GM18861 (cell line): ENCODE results near the gene PDYN.

Experiments used
- ATAC-seq: cut with Tn5 transposase; IDR thresholded peaks from one replicate; pipeline ENCODE4 v1.9.1; 2021; ENCODE audit not compliant: unreplicated experiment

Gene PDYN

GRCh38 chr20:1952737-1953530 lies 40.9 kb downstream of the PDYN start:
- no peak for ATAC-seq

- ATAC-seq, result no peak
These were observed 42.3 kb downstream of the PDYN start for GRCh38 chr20:1951436-1952115.

GRCh38 chr20:1950836-1951235 lies 43.0 kb downstream of the PDYN start:
- no peak for ATAC-seq

DNA sequence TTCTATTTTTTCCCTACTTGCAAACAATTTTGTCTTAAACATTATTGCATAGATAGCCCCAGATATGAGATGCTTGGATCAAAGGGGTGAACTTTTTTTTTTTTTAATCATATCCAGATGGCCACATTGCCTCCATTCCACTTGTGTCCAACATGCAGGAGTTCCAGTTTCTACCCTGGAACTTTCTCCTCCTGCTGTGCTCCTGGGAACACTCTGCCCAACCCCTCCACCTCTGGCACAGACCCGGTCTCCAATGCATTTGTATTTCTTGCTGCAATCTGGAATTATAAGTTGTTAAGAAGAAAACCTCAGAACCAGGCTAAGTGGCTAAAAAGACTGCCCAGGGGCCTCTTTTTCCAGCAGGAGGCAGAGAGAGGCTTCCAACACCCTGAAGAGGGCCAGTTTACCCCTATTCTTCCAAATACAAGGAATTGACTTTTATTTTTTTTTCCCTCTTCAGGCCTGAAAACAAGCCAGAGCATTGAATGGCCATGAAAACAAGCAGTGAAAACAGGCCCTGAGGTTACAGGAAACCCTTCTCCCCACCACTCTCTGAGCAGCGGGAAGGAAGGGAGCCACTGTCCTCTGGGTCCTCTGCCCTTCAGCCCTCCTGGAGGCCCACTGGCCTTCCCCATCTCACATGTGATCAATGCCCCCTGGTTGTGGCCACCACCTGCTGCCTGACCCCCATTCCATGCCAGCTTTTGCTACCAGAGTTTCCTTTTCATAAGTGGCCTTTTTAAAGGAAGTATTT lies 44.3 kb downstream of the PDYN start:
- no peak for ATAC-seq

DNA sequence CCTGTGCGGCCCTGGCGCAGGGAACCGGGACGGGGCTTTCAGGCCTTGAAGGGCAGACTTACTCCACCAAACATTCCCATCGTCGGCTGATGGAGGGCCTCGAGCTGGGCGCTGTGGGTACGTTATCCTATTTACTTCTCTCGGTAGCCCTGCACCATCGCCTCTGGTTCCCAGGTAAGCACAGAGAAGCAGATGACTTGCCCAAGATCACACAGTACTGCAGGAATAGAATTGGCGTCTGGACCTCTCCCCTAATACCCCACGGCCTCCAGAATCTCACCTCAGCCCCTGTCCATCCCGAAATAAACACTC lies 46.4 kb downstream of the PDYN start:
- no peak for ATAC-seq

DNA sequence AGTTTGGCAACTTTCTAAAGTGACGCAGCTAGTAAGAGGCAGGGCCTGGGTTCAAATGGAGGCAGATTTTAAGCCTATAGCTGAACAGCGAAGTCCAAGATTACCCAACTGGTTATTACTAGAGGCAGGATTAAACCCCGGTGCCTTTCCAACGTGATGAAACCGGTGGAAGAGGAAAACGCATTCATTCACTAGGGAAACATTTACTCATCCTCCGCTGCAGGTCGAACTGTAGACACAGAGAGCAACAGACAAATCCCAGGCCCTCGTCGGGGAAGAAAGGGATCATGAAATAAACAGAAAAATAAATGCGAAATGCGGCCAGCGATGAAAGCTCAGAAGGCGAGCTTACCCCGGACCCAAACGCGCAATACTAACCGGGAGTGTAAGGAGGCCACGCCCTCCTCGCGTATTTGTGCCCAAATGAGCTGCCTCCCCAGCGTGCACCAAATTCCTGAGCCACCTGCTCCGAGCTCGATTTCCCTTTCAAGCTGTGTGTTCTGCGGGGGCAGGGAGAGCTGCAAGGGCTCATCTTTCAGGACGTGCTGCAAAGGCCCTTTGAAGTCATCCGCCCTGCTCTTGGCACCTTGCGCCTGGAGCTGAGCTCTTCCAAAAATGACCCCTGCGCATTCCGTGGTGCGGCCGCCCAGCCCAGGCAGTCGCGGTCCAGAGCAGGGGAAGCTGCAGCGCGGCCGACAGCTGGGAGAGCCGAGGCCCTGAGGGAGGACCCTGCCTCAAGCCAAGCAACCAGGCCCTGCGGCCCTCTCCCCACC lies 46.9 kb downstream of the PDYN start:
- ATAC-seq, result no peak

GRCh38 chr20:1946442-1946761 lies 47.5 kb downstream of the PDYN start:
- ATAC-seq, result no peak

DNA sequence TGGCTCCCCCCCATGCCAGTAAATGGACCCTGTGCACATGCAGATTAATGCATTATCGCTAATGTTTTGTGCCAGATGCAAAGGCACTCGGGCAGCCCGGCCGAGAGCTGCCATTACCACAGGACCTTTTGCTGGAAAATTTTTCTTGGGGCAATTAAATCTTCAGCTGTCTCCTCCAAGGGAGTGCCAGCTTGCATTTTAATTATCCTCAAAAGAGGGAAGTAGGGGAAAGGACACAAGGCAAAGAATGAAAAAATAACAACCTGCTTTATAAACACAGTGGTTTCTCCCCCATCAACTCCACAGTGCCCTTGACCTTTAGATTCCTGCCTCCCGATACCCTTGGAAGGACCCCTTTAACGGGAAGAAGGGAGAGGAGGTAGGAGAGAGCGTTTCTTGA lies 48.2 kb downstream of the PDYN start:
- no peak for ATAC-seq

DNA sequence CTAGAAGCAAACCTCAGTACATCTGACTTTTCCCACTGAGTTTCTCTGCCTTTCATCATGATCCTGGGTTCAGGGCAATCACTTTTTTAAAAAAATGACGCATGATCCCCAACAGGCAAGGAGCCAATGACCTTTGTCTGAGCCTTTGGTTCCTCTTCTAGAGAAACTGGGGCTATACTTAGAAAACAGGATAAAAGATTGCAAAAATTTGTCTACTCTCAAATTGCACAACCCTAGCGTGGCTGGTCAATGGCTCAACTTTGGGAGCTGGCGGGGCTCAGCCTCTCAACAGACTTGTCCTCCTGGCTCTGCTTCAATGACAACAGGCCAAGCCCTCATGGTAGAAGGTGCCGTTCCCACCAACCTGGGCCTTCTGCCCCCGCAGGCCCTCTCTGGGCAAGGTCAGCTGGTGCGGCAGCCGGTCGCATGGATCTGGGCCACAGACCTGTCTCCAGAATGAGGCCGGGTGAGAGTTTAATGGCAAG lies 48.7 kb downstream of the PDYN start:
- ATAC-seq, result no peak

- no peak for ATAC-seq
These were observed 49.3 kb downstream of the PDYN start for GRCh38 chr20:1944345-1945091.

GRCh38 chr20:1943275-1944002 lies 50.4 kb downstream of the PDYN start:
- ATAC-seq, result no peak

GRCh38 chr20:1942486-1943274 lies 51.2 kb downstream of the PDYN start:
- no peak for ATAC-seq

DNA sequence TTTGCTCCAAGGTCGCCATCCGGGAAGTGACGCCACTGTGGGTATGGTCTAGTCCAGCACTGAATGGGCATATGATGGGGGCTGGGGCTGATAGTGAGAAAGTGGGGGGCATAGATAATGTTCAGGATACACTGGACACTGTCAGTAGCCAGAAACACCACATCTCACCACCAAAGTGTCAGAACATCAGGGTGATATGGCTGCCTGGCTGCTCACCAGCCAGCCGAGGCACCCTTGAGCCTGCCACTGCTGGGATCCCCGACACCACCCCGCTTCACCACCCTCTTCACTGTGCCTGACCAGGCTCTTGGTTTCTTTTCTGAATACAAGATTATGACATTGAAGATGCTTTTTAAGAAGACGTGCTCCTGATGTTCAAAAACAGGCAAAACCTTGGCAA lies 51.8 kb downstream of the PDYN start:
- ATAC-seq, result no peak

DNA sequence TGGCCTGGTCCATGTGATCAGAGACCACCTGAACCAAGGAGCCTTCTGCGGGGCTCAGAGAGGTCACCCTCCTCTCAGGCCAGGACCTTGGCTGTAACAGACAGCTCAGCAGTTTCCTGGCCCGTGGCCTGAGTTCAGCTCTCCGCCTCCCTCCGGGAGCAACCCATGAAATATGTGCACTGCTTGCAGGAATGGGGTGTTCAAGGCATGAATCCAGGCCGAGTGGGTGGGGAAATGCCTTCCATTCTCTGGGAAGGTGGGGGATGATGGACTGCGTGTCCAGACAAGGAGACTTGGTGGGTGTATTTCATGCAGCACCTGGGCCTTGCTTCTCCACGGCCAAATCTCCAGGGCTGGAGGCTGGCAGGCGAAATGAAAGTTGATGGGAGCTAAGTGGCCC lies 52.6 kb downstream of the PDYN start:
- no peak for ATAC-seq

- no peak for ATAC-seq
These were observed 53.3 kb downstream of the PDYN start for GRCh38 chr20:1940581-1940980.

DNA sequence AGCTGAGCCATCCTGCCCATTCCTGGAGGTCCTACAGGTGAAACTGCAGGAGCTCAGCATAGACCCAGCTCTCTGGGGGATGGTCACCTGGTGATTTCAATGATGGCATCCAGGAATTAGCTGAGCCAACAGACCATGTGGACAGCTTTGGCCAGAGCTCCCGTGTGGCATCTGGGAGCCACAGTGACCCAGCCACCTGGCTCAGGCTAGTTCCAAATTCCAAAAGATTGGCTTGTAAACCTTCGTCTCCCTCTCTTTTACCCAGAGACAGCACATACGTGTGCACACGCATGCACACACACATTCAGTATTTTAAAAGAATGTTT lies 54.6 kb downstream of the PDYN start:
- ATAC-seq, result no peak

- ATAC-seq, result no peak
These were observed 55.2 kb downstream of the PDYN start for GRCh38 chr20:1938464-1939269.

DNA sequence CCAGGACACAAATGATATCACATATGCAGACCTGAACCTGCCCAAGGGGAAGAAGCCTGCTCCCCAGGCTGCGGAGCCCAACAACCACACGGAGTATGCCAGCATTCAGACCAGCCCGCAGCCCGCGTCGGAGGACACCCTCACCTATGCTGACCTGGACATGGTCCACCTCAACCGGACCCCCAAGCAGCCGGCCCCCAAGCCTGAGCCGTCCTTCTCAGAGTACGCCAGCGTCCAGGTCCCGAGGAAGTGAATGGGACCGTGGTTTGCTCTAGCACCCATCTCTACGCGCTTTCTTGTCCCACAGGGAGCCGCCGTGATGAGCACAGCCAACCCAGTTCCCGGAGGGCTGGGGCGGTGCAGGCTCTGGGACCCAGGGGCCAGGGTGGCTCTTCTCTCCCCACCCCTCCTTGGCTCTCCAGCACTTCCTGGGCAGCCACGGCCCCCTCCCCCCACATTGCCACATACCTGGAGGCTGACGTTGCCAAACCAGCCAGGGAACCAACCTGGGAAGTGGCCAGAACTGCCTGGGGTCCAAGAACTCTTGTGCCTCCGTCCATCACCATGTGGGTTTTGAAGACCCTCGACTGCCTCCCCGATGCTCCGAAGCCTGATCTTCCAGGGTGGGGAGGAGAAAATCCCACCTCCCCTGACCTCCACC lies 56.4 kb downstream of the PDYN start:
- no peak for ATAC-seq
